HG03039 (cell line): ENCODE data around the gene OGFRL1.

Experiments used
- ATAC-seq: cut with Tn5 transposase; IDR thresholded peaks from one replicate; pipeline ENCODE4 v1.9.1; 2021; ENCODE audit warnings: mild to moderate bottlenecking, moderate library complexity; ENCODE audit not compliant: unreplicated experiment

The OGFRL1 gene

GRCh38 chr6:71284785-71285184, 3.8 kb upstream of the OGFRL1 start:
- no peak for ATAC-seq

- ATAC-seq, result no peak
These were observed 1.6 kb upstream of the OGFRL1 start for GRCh38 chr6:71287038-71287437.

- ATAC-seq, result no peak
These were observed 734 bp upstream of the OGFRL1 start for GRCh38 chr6:71287926-71288227.

GRCh38 chr6:71289039-71289801, 609 bp downstream of the OGFRL1 start:
- ATAC-seq, result peak; percentile 31

- no peak for ATAC-seq
These were observed 1.2 kb downstream of the OGFRL1 start for GRCh38 chr6:71289802-71290175.

- no peak for ATAC-seq
These were observed 2.0 kb downstream of the OGFRL1 start for GRCh38 chr6:71290611-71291010.

- ATAC-seq, result no peak
These were observed 3.4 kb downstream of the OGFRL1 start for GRCh38 chr6:71292001-71292400.

- no peak for ATAC-seq
These were observed 5.5 kb downstream of the OGFRL1 start for GRCh38 chr6:71294121-71294523.

GRCh38 chr6:71298459-71298858, 9.8 kb downstream of the OGFRL1 start:
- no peak for ATAC-seq

GRCh38 chr6:71299541-71300470, 11.2 kb downstream of the OGFRL1 start:
- no peak for ATAC-seq

GRCh38 chr6:71300561-71301168, 12.1 kb downstream of the OGFRL1 start:
- no peak for ATAC-seq

- ATAC-seq, result no peak
These were observed 12.9 kb downstream of the OGFRL1 start for GRCh38 chr6:71301546-71301945.

- ATAC-seq, result no peak
These were observed 21.0 kb downstream of the OGFRL1 start for GRCh38 chr6:71309656-71310055.

- ATAC-seq, result no peak
These were observed 21.6 kb downstream of the OGFRL1 start for GRCh38 chr6:71310261-71310660.

GRCh38 chr6:71312089-71312488, 23.5 kb downstream of the OGFRL1 start:
- no peak for ATAC-seq

GRCh38 chr6:71317441-71317840, 28.8 kb downstream of the OGFRL1 start:
- no peak for ATAC-seq

- no peak for ATAC-seq
These were observed 31.4 kb downstream of the OGFRL1 start for GRCh38 chr6:71320041-71320440.

- no peak for ATAC-seq
These were observed 32.7 kb downstream of the OGFRL1 start for GRCh38 chr6:71321314-71321713.

GRCh38 chr6:71324194-71324785, 35.7 kb downstream of the OGFRL1 start:
- no peak for ATAC-seq

GRCh38 chr6:71326611-71327010, 38.0 kb downstream of the OGFRL1 start:
- ATAC-seq, result no peak

- ATAC-seq, result no peak
These were observed 41.9 kb downstream of the OGFRL1 start for GRCh38 chr6:71330501-71330900.
